GM19240 (cell line): ENCODE data around the gene IVD.

Experiments
- DNase-seq: peaks from one replicate; pipeline ENCODE4 v3.0.0; 2011; ENCODE audit warnings: low spot score; ENCODE audit not compliant: insufficient read length

The IVD gene

GRCh38 chr15:40456738-40457137 lies 51.1 kb downstream of the IVD start:
- no peak for DNase-seq

DNA sequence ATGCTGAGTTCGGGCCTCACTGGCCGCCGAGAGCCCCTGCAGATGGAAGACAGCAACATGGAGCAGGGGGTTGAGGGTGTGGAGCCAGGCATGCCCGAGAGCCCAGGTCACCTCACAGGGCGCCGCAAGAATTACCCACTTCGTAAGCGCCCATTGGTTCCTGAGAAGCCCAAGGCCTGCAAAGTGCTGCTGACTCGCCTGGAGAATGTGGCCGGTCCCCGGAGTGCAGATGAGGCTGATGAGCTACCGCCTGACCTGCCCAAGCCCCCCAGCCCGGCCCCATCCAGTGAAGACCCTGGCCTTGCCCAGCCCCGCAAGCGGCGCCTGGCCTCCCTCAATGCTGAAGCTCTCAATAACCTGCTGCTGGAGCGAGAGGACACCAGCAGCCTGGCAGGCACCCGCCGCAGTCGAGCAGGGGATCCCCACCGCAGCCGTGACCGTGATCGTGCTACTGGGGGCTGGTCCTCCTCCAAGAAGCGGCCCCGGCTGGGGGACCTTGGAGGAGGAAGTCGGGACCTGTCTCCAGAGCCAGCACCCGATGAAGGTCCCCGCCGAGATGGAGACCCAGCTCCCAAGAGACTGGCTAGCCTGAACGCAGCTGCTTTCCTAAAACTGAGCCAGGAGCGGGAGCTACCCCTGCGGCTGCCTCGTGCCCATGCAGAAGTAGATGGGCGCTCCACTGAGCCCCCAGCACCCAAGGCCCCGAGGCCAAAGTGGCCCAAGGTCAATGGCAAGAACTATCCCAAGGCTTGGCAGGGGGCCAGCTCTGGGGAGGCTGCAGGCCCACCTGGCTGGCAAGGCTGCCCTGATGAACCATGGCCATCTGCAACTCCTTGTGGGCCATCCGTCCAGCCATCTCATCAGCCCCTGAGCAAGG lies 53.1 kb downstream of the IVD start:
- DNase-seq, result no peak

DNA sequence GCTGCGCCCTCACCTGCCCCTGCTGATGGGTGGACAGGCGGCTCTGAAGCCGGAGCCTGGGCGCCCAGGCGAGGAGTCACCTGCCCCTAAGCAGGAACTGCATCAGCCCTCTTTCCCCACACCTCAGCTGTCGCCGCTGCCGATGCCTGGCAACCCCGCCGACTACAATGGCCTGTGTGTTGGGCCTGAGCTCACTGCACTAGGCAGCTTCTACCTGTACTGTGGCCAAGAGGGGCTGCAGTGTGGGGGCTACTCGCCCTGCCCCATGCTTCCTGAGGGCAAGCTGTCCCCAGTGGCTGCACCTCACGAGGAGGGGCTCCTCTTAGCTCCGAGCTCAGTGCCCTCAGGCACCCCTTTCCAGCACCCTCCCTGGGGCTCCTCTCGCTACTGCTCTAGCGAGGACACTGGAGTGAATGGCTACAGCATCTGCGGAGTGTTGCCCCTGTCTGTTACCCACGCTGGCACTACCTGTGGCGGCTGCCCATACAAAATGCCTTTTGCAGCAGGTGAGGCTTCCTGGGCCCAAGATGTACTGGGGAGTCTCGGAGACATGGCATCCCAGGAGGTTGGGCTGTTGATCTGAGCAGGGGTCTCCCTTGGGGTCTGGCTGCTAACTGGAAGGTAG lies 53.9 kb downstream of the IVD start:
- DNase-seq, result no peak

DNA sequence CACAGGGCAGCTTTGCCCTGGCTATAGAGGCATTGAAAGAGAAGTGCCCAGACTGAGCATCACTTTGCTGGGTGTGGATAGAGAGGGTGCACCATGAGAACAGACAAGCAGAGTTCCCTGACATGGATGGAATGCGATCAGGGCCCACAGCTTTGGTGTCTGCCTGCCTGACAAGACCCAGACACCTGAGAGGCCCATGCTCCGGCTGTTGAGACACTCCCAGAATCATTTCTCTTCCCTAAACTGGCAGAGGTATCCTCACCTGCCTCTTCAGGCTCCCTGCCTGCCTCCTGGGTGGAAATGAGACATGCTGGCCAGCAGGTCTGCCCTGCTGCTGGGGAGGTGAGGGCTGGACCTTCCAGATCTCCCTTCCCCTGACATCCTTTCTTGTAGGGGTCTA lies 54.8 kb downstream of the IVD start:
- no peak for DNase-seq

GRCh38 chr15:40461958-40462357 lies 56.4 kb downstream of the IVD start:
- DNase-seq, result no peak

DNA sequence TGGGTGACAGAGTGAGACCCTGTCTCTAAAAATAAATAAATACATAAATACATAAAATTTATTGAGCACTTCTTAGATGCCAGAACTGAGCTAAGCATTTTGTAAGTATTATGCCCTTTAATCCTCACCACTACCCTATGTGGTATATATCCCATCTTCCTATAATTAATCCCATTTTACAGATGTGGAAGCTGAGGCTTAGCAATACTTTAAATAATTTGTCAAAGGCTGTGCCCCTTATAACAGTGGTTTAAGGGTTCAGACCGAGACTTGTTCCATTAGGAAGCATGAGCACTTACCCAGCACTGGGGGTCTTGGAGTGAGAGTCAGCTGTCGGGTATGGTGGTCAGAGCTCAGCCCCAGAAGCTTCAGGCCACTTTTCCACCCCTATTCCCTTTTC lies 57.7 kb downstream of the IVD start:
- DNase-seq, result no peak

DNA sequence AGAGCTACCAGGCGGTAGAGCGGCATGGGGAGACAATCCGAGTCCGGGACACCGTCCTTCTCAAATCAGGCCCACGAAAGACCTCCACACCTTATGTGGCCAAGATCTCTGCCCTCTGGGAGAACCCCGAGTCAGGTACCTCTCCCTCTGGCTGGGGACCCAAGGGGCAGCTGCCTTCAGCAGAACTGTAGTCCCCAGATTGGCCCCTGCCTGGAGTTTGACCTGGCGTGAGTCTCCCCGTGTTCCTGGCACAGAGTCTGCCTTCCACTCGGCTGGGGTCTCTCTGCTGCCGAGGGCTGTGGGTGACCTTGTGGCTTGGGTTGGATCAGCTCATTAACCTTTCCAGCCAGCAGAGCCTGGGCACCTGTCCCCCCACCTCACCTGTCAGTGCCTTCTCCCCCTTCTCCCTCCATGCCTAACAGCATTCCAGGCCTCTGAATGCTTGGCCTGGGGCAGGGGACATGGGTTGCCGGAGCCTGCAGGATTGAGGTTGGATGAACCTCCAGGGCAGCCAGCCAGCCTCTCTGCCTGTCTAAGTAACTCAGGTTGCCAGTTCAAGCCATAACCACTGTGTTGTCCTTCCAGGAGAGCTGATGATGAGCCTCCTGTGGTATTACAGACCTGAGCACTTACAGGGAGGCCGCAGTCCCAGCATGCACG lies 58.4 kb downstream of the IVD start:
- no peak for DNase-seq

DNA sequence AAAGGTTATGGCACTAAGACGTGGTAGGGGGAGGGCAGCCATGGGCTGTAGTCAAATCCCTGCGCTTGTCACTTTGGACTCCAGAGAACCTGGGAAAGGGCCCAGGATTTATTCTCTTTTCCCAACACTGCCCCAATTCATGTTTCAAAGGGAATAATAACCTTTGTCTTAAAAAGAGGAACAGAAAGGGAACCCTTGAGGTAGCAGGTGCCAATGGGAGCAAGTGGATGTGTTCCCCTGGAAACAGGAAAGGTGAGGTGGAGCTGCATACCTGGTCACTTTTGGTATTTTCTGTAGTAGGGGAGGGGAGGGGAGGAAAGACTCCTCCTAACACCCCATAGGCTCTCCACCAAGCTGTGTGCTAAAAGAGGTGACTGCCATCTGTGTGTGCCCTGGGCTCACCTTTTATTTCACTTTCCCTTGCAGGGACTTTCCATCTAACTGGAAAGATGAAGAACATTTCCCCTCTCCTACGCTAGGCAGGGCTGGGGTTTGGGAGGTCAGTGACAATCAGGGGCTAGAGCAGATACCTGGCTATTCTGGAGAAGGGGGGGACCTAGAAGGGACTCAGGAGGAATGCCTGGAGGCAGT lies 59.1 kb downstream of the IVD start:
- DNase-seq, result no peak

DNA sequence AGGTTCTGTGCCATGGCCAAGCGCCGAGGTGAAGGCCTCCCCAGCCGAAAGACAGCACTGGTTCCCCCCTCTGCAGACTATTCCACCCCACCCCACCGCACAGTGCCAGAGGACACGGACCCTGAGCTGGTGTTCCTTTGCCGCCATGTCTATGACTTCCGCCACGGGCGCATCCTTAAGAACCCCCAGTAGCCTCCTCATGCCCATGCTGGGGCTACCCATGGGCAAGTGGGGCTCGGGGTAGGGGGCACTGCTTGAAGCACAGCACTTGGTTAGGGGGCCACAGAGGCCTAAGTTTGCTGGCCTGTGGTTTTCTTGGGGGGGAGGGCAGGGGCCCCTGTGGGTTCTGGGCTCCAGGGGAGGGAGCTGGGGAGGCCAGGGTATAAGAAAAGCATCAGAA lies 60.3 kb downstream of the IVD start:
- DNase-seq, result no peak

DNA sequence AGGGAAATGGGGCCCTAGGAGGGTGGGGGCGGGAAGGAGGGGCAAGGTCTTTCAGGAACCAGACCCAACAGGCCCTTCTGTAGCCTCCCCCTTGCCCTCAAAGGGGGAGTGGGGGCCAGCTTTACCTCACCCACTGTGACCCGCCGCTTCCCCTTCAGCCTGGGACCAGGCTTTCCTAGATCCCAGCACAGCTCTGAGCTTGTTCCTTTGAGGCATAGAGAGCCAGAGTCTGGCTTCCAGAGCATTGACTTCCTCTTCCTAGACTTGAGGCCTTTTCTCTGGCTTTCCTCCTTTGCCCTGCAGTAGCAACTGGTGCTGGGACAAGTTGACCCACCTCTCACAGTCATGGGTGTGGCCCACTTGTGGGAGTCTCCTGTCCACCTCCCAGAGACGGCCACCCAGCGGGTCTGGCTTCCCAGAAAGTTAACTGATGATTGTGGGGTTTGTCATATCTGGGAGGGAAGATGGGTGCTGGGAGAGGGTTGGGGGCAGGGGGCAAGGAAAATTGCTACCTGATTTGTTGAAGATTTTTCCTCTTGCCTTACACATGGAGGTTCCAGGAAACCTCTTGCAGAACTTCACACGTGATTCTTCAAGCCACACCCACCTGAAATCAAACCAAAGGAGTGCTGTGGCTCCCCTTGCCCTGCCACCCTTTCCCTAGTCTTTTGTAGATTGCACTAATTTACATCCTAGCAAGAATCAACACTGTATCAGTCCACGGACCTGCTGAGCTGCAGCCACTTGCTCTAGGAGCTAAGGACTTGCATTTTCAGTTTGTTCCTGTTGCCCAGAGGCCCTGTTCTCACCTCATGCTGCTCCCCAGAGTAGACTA lies 61.0 kb downstream of the IVD start:
- DNase-seq, result no peak

DNA sequence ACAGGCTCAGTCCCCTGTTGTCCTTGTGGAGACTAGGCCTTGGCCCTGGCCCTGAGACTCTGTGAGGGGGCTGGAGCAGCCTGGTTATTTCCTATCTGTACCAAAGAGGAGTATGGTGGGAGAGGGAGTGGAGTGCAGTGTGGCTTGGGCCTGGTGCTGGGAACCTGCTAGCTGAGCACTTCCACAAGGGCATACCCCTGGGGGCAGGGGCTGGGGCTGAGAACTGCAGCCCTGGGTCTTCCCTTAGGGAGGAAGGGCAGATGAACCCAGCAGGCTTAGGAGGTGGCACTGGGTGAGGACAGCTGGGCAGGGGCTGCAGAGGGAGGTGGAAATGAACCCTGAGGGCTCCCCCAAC lies 61.6 kb downstream of the IVD start:
- DNase-seq, result no peak

DNA sequence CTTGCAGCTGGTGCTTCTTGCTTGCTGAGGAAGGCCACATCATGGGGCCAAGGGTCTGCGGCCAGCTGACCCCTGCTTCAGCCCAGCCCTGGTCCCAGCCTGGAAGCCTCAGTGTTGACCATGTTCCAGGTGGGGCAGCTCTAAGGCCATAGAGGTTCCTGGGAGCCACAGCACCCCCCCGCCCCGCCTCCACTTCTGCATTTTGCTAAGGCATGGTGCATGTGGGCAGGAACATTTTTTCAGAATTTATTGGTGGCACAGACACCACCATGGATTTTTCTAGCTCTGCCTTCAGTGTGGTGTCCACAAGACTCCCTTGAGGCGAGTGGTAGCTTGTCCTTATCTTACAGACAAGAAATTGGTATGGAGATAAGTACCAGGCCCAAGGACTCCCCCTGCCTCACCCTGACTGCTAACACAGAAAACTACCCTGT lies 63.3 kb downstream of the IVD start:
- no peak for DNase-seq

GRCh38 chr15:40469776-40470390 lies 64.3 kb downstream of the IVD start:
- no peak for DNase-seq

GRCh38 chr15:40470423-40471104 lies 65.0 kb downstream of the IVD start, which contains the start of gene CHST14:
TSS of gene CHST14 (plus strand) at chr15:40470984. CDS start at chr15:40471214, 230 bp downstream.
- DNase-seq, result peak; percentile 85
